Suprapubic skin (tissue), 4 donors: ENCODE results near the gene SEMA5B. TPM values are rescaled to one million over a fixed set of nuclear protein-coding genes. Genes with fewer than 3 reads are reported as not detected.

Experiments
- DNase-seq, 2 donors: peaks; one replicate each; pipeline ENCODE4 v3.0.0-alpha.2; 2019; ENCODE audit warnings: low spot score in 2 of 2
- H3K27ac ChIP-seq: fragments of 200-600 bp; sonication (generic); one replicate; pipeline ENCODE4 v1.5.1; 2019
- H3K27me3 ChIP-seq: fragments of 200-600 bp; sonication (generic); one replicate; pipeline ENCODE4 v1.5.1; 2019
- H3K36me3 ChIP-seq: fragments of 200-600 bp; sonication (generic); one replicate; pipeline ENCODE4 v1.5.1; 2019
- H3K4me1 ChIP-seq: fragments of 200-600 bp; sonication (generic); one replicate; pipeline ENCODE4 v1.5.1; 2019
- H3K4me3 ChIP-seq: fragments of 200-600 bp; sonication (generic); one replicate; pipeline ENCODE4 v1.5.1; 2019; ENCODE audit warnings: mild to moderate bottlenecking
- H3K9me3 ChIP-seq: fragments of 200-600 bp; sonication (generic); one replicate; pipeline ENCODE4 v1.5.1; 2019
- CTCF ChIP-seq, 2 donors: fragments of 200-600 bp in 1 of 2; fragments of 450-650 bp in 1 of 2; sonication (generic) in 1 of 2; IDR thresholded peaks; one replicate each; pipeline ENCODE4 v1.5.1; 2016 to 2019; ENCODE audit warnings: antibody characterized with exemption in 2 of 2, mild to moderate bottlenecking in 1 of 2, moderate library complexity in 1 of 2
- EP300 ChIP-seq: sonication (generic); formaldehyde crosslinking; IDR thresholded peaks from one replicate; pipeline ENCODE4 v1.6.1; 2017; ENCODE audit warnings: antibody characterized with exemption
- POLR2A ChIP-seq, 2 donors: fragments of 450-650 bp; IDR thresholded peaks; one replicate each; pipeline ENCODE4 v1.6.1; 2017; ENCODE audit warnings: antibody characterized with exemption in 2 of 2, mild to moderate bottlenecking in 2 of 2, moderate library complexity in 2 of 2
- POLR2AphosphoS5 ChIP-seq, 3 donors: sonication (generic); formaldehyde crosslinking; IDR thresholded peaks; one replicate each; pipeline ENCODE4 v1.6.1; 2017; ENCODE audit warnings: antibody characterized with exemption in 3 of 3
- WGBS: methylation state at CpG from one replicate; pipeline ENCODE4 v1.1.5; 2018; 5-methylcytosine and 5-hydroxymethylcytosine counted together
- total RNA-seq, 4 donors: library from RNA; depleted of rRNA; stranded (reverse); fragments of >200 nt; gene quantifications; one replicate each; pipeline ENCODE4 v1.1.0, GENCODE V29; 2016

SEMA5B gene
- total RNA-seq, 4 donors from 2014 or later: 1.4 to 2.0 (median 1.8) TPM; not detected in 1

- no peaks in the 10 kb centered on the region for H3K36me3 ChIP-seq
- WGBS: 75% methylated on average over 6 of the region's 7 CpGs
- no peaks in the 10 kb centered on the region for H3K27me3 ChIP-seq
- no peak for DNase-seq
- no peak overlapping the region for H3K27ac ChIP-seq
- H3K9me3 ChIP-seq: no peaks in the 10 kb centered on the region
- TF ChIP-seq EP300 (no peak), POLR2AphosphoS5 (IDR thresholded peaks at IDR 0.05) (no peak), CTCF (IDR thresholded peaks at IDR 0.05) (no peak), POLR2A (IDR thresholded peaks at IDR 0.05) (no peak)
- H3K4me3 ChIP-seq: no peak overlapping the region
- no peaks in the 10 kb centered on the region for H3K4me1 ChIP-seq
These were observed 80.4 kb downstream of the SEMA5B start for GRCh38 chr3:122947196-122947595.

GRCh38 chr3:122946185-122946584 lies 81.4 kb downstream of the SEMA5B start:
- DNase-seq: no peak
- TF ChIP-seq POLR2A (IDR thresholded peaks at IDR 0.05) (no peak), CTCF (IDR thresholded peaks at IDR 0.05) (no peak), POLR2AphosphoS5 (IDR thresholded peaks at IDR 0.05) (no peak), EP300 (no peak)
- Histone ChIP-seq H3K36me3 (no peaks in the 10 kb centered on the region), H3K27me3 (no peaks in the 10 kb centered on the region), H3K4me3 (no peak overlapping the region), H3K4me1 (peaks cover 1% of the 10 kb centered on the region), H3K9me3 (no peaks in the 10 kb centered on the region), H3K27ac (no peak overlapping the region)

GRCh38 chr3:122945230-122945629 lies 82.3 kb downstream of the SEMA5B start:
- 88% methylated on average over 2 of the region's 2 CpGs for WGBS
- no peak overlapping the region for H3K27ac ChIP-seq
- no peaks in the 10 kb centered on the region for H3K9me3 ChIP-seq
- H3K4me3 ChIP-seq: no peak overlapping the region
- H3K27me3 ChIP-seq: no peaks in the 10 kb centered on the region
- no peak for DNase-seq
- peaks cover 7% of the 10 kb centered on the region for H3K4me1 ChIP-seq
- TF ChIP-seq POLR2AphosphoS5 (IDR thresholded peaks at IDR 0.05): no peak
- no peaks in the 10 kb centered on the region for H3K36me3 ChIP-seq

GRCh38 chr3:122944671-122945161 lies 82.8 kb downstream of the SEMA5B start:
- TF ChIP-seq EP300 (no peak), POLR2AphosphoS5 (IDR thresholded peaks at IDR 0.05) (no peak), POLR2A (IDR thresholded peaks at IDR 0.05) (no peak), CTCF (IDR thresholded peaks at IDR 0.05) (no peak)
- Histone ChIP-seq H3K27ac (no peak overlapping the region), H3K36me3 (no peaks in the 10 kb centered on the region), H3K9me3 (no peaks in the 10 kb centered on the region), H3K4me3 (no peak overlapping the region), H3K4me1 (peaks cover 8% of the 10 kb centered on the region), H3K27me3 (no peaks in the 10 kb centered on the region)
- no peak for DNase-seq
- WGBS: 50% methylated on average over 7 of the region's 7 CpGs

GRCh38 chr3:122943828-122944190 lies 83.8 kb downstream of the SEMA5B start:
- DNase-seq: no peak
- Histone ChIP-seq H3K4me1 (peaks cover 8% of the 10 kb centered on the region), H3K27ac (no peak overlapping the region), H3K27me3 (no peaks in the 10 kb centered on the region), H3K9me3 (no peaks in the 10 kb centered on the region), H3K36me3 (no peaks in the 10 kb centered on the region), H3K4me3 (no peak overlapping the region)
- no peak for TF ChIP-seq POLR2AphosphoS5 (IDR thresholded peaks at IDR 0.05)
- TF ChIP-seq CTCF (IDR thresholded peaks at IDR 0.05): no peak
- TF ChIP-seq POLR2A (IDR thresholded peaks at IDR 0.05): no peak
- no peak for TF ChIP-seq EP300
- WGBS: 98% methylated on average over 3 of the region's 3 CpGs
